GM18519 (cell line): Measurements from ENCODE around the gene COMTD1.
A peak's percentile ranks its signal among the peaks of the same experiment; 100 is the strongest.

Experiments used
- ATAC-seq: cut with Tn5 transposase; IDR thresholded peaks from one replicate; pipeline ENCODE4 v1.9.1; 2021; ENCODE audit warnings: mild to moderate bottlenecking, moderate library complexity; ENCODE audit not compliant: unreplicated experiment, low FRiP score

COMTD1 gene

GRCh38 chr10:75245354-75246250 is 9.8 kb upstream of the COMTD1 start:
- ATAC-seq: no peak

- ATAC-seq: no peak
Observed at GRCh38 chr10:75244487-75245353, 9.0 kb upstream of the COMTD1 start.

GRCh38 chr10:75243426-75243825 is 7.7 kb upstream of the COMTD1 start:
- ATAC-seq: no peak

- no peak for ATAC-seq
Observed at GRCh38 chr10:75240329-75241076, 4.7 kb upstream of the COMTD1 start.

GRCh38 chr10:75239096-75239790 is 3.5 kb upstream of the COMTD1 start:
- no peak for ATAC-seq

- ATAC-seq: no peak
Observed at GRCh38 chr10:75238182-75239095, 2.7 kb upstream of the COMTD1 start.

- no peak for ATAC-seq
Observed at GRCh38 chr10:75236178-75236825, 545 bp upstream of the COMTD1 start.

GRCh38 chr10:75234683-75235374 is 928 bp downstream of the COMTD1 start:
- no peak for ATAC-seq

GRCh38 chr10:75234017-75234682 is 1.6 kb downstream of the COMTD1 start:
- peak; percentile 23 for ATAC-seq

- no peak for ATAC-seq
Observed at GRCh38 chr10:75233444-75234016, 2.2 kb downstream of the COMTD1 start.

- ATAC-seq: no peak
Observed at GRCh38 chr10:75231672-75232581, 3.8 kb downstream of the COMTD1 start.

GRCh38 chr10:75230600-75231038 is 5.1 kb downstream of the COMTD1 start:
- ATAC-seq: peak; percentile 43

GRCh38 chr10:75229971-75230370 is 5.8 kb downstream of the COMTD1 start:
- no peak for ATAC-seq

GRCh38 chr10:75228834-75229233 is 6.9 kb downstream of the COMTD1 start:
- ATAC-seq: no peak

GRCh38 chr10:75228278-75228677 is 7.5 kb downstream of the COMTD1 start:
- ATAC-seq: no peak

GRCh38 chr10:75226656-75227055 is 9.1 kb downstream of the COMTD1 start:
- no peak for ATAC-seq
